ENCODE results near the gene PIK3R6.

Gene PIK3R6

DNA sequence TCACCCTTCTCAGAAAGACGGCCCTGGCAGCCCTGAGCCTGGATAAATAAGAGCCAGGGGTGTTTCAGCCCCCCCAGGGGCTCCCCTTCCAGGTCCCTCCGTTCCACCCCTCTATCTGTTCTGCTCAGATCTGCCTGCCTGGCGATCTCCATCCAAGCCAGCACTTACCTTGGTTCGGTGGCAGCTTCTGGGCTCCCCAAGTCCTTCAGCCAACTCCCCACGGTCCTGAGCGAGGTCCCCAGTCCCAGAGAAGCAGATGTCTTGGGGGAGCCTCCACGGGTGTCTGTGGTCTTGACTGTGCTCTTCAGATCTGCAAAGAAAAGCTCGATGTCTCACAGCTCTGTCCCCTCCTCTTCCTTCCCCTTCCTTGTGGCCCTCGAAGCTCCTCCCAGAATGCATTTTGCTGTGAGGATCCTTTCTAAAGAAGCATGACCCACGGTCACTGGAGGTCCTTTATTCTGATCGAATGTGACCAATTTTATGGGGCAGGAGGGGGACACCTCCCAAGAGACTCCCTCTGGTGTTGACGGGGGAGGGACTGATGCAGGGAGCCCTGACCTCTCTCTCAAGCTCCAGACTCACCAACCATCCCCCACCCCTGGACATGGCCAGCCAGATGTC is at the start of gene PIK3R6:
Gene PIK3R6, minus strand, starts transcription at position 314 of the 621 bp plus-strand sequence. CDS start 17,880 bp downstream, outside the sequence.
- DNase-seq: peak in 1 of 2 donors; percentile 32

GRCh38 chr17:8916466-8916865 is 49.0 kb upstream of the PIK3R6 start:
- DNase-seq: no peak

DNA sequence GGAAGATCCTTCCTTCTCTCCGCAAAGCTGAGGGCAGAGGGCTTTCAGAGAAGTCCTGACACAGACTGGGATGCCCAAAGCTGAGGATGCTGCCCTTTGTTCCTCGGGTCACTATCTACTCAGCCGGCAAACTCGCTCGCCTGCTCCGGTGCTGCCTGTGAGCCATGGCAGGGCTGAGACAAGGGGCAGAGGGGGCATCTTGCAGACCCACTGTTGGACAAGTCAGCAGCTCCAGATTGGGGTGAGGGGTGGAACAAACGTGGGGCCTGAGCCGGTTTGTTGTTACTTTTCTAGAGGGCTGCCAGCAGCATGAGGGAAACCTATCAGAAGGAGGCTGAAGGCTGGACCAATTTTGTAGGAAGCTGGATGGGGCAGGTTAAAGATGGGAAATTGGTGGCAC is 47.1 kb upstream of the PIK3R6 start:
- DNase-seq: no peak

- DNase-seq: no peak
Observed at GRCh38 chr17:8913879-8914278, 46.4 kb upstream of the PIK3R6 start.

DNA sequence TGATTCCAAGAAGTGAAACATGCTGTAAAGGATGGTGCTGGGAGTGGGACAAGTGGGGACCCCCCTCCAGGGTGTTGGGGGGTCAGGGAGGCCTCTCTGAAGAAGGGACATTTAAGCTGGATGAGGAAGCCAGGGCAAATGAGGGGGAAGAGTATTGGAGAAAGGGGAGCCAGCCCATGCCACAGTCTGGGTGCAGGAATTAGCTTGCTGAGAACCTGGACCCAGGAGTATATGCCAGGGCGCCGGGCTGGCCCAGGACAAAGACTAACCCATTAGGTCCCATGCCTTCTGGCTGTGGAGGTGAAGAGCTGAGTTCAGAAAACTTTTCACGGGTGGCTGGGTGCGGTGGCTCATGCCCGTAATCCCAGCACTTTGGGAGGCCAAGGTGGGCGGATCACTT is 45.6 kb upstream of the PIK3R6 start:
- no peak for DNase-seq

DNA sequence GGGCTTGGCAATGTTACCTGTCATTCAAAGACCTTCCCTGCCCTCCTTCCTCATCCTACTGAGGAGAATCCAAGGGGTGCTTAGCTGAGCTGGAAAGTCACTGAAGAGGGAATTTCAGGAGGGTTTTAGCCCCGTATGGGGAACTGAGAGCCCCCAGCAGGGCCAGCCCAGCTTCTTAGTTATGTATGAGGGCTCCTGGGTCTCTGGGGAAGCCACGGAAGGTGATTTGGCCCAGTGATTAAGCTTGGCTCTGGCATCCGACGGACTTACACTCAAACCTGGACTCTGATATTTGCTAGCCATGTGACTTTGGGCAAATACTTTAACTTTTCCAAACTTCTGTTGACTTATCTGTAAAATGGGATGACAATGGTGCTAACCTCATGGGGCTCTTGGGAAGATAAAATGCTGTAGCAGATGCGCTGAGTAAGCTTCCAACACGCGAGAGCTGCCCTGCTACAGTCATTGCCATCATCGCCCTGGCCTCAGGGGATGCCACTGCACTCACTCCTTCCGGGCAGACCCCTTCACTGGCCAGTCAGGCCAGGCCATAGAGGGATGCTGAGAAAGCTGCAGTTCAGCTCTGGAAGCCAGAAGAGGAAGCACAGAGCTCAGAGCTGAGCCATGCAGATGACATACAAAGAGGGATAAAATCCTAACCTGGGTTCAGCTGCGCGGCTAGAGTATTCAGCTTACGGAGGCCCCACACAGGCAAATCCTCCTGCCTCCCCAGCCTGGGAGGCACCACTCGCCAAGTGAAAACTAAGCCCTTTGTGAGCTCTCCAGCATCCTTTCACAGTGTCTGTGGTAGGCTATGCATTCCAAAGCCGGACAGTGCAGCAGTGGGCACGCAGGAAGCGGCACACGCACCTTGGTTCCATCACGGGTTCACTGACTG is 44.9 kb upstream of the PIK3R6 start:
- DNase-seq: no peak

GRCh38 chr17:8910969-8911604 is 43.6 kb upstream of the PIK3R6 start:
- DNase-seq: no peak

GRCh38 chr17:8909586-8910270 is 42.3 kb upstream of the PIK3R6 start:
- no peak for DNase-seq

- DNase-seq: peak in 1 of 2 donors; percentile 35
Observed at GRCh38 chr17:8905331-8905730, 37.9 kb upstream of the PIK3R6 start.

- DNase-seq: no peak
Observed at GRCh38 chr17:8904686-8905085, 37.2 kb upstream of the PIK3R6 start.

DNA sequence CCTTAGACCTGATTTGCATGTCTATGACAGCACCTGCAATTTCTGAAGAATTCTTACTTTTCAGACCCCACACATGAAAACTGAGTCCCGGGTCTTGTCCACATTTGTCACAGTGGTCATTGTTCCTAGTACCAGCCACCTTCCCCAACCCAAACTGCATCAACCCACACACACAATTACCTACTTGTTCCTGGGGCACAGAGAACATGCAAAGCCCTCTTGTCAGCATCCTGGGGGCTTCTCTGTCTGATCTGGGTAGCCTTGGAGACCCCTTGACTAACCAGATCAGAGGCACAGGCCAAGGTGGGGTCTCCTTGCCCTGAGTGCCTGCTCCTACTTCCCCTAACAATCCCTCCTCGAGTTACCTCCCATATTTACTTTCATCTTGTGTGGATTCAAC is 36.7 kb upstream of the PIK3R6 start:
- no peak for DNase-seq

GRCh38 chr17:8900626-8901585 is 33.4 kb upstream of the PIK3R6 start:
- peak; percentile 42 to 55 for DNase-seq

GRCh38 chr17:8900207-8900606 is 32.7 kb upstream of the PIK3R6 start:
- DNase-seq: no peak

DNA sequence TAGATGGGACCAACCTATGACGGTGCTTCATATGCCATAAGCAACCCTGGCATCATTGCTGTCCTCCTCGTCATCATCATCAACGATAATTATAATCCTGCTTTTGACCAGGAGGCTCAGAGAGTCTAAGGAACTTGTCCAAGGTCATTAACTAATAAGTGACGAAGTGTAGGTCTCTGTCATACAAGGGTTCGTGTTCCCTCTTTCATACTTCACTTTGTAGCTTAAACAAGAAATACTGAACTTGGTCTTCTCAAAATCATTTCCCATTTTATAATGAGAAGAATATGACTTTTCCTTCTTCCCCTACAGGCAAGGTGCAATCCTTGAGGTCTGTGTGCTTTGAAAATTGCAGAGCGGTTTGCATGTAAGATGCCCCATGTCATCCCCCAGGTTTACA is 31.2 kb upstream of the PIK3R6 start:
- no peak for DNase-seq

DNA sequence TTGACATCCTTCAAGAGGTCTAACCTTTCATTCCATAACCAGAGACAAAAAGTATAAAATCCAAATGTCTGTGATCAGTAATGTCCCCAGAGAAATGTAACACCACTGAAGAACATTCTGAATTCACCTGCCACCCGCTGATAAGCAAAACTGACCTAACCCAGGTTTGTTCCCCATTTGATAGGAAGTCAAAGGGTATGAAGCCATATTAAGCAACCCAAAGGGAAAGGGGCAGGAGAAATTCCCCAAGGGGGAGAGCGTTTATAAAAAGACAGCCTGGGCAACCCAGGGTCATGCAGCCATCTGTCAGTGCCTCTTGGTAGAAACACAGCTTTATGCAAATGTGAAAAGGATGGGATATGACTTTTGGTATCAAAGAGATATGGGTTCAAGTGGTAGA is 30.7 kb upstream of the PIK3R6 start:
- DNase-seq: no peak

DNA sequence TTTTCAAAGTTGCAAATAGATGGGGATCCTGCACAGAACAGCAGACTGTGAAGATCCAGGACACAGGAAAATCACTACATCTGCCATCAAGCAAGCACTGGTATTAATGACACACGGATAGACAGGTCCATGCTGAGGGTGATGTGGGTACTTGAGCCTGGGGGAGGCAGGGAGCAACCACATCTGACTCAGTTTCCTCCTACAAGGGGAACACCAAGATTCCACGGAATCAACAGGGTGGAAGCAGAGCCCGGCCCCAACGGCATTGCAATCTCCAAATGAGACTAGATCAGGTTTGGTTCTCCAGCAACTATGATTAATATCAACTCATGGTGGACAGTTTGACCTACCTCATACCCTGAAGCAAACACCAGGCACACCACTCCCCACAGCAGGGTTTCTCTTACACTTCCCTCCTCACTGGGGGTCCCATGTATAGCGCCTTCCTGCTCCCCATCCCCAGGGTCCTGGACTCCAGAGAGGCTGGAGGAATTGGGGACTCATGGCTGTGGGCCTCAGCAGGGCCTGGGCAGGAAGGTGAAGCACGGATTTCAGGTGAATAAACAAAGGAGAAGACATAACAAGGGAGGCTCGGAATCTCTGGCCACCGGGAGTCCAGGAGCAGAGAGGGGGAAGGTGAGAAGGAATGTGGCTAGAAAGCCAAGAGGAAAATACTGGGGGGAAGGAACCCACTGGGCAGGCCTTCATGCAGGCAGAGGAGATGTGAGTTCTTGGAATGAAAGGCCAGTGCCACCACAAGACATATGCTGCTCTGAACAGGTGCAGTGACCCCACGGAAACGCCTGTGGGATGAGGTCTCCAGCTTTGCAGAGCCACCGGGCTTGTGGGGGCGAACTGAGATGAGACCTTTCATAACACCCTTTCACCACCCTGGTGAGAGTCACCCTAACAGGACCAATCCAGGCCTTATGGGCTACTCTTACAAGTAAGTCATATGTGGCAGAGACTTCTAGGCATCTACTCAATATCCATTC is 29.5 kb upstream of the PIK3R6 start:
- DNase-seq: no peak

- DNase-seq: no peak
Observed at GRCh38 chr17:8896087-8896486, 28.6 kb upstream of the PIK3R6 start.

DNA sequence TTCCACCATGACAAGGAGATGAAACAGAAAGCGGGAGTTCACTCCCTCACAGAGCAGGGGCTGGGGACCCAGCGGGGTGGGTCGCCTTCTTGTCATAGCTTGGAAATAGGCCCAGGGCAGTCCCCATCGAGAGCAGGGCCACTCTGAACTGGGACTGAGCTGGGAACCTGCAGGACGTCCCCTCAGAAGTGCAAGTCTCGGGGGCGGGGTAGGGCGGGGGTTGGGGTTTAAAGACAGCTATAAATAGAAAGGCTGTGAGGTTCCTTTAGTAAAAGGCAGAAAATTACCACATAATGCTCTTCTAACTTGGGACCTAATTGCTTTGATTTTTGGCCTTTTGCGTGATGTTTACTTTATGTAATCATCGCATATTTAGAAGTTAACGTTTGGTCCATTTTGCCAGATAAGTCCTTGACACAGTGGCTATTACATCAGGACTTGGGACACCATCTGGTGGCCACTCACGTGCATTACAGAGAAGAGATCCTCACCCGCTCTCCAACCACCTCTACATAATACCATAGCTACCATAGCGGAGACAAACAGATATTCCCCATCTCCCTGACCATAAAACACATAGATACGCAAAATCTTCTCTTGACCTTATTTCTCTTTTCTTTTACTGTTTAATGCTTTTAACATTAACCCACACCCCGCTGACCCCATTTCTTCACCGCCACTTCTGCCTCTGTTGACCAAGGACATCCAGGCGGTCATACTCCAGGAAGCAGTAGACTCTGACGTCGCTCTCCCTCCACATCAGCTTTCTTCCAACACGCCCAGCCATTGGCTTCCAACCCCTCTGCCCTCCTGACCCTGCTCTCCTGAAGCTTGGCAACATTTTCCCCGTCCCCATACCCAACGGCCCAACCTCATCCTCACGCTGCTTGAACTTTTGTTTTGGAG is 27.5 kb upstream of the PIK3R6 start:
- DNase-seq: peak; percentile 71

- DNase-seq: peak in 1 of 2 donors; percentile 4
Observed at GRCh38 chr17:8894202-8894671, 26.8 kb upstream of the PIK3R6 start.

Measured in CD4-positive, alpha-beta T cell treated with Interleukin-4 for 1 hour (primary cell).